Measurements from ENCODE around the gene TMEM144.
"Not testable (repeated sequence)": the region's sequence is repeated elsewhere in the genome, so short reads cannot be mapped to it uniquely, and the experiment has no call there.

Gene TMEM144

DNA sequence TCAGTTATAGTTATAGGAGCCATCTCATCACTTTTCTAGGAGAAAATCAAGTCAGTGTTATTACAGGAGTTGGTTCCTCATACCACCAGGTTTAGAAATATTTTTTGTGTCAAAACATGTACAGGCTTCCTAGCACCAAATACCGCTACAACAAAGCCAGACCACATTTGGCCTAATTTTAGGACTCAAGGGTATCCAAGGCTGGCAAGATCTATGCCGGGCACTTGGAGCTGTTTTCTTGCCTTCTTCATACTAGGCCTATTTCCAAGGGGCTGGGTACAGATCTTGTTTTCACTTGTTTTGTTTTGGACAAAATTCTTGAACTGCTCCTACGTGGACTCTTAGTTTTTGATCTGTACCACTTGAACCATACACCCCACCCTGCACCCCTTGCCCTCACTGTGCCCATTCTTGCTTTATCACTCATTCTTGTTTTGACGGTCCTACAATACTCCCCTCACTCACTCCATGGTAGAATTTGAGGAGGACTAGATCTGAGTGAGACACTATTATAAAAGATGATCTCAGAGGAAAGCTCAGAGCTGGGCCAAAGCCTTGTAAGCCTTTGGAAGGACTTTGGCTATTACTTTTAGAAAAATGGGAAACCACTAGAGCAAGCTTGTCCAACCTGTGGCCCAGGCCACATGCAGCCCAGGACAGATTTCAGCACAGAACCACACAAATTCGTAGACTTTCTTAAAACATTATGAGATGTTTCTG, 17.7 kb upstream of the TMEM144 start:
- no peak for DNase-seq

DNA sequence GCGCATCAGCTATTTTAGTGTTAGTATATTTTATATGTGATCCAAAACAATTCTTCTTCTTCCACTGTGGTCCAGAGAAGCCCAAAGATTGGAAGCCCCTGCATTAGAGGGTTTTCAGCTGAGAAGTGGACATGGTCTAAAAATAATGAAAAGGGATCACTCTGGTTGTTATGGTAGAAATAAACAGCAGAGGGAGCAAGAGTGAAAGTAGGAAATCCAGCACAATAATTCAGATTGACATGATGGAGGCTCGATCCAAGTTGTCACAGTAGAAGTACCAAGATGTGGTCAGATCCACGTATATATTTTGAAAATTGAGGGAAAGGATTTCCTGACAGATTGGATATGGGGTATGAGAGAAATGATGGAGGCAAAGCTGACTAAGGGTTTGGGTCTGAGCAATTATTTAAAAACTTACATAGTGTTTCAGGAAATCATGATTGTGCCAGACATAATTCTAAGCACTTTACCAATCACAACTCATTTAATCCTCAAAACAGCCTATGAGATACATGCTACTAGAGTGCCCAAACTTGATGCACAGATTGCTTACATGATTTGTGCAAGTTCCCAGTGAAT, 17.0 kb upstream of the TMEM144 start:
- no peak for DNase-seq

DNA sequence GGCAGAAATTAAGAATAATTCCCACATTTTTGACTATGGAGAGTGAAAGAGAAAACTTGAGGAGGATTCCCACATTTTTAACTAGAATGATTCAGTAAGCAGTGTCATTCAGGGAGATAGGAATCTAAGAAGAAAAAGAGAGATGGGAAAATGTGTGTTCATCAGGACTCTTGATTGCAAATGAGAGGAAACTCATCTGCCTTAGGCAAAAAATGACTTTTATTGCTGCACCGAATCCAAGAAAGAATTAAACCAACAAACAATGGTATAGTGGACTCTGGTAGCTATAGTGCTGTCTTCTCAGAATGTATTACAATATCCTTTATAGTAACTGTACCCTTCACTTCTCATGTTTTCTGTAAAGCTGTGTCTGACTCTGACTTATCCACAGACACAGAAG, 15.0 kb upstream of the TMEM144 start:
- DNase-seq: no peak

GRCh38 chr4:158197194-158197776, 13.0 kb upstream of the TMEM144 start:
- DNase-seq: no peak

DNA sequence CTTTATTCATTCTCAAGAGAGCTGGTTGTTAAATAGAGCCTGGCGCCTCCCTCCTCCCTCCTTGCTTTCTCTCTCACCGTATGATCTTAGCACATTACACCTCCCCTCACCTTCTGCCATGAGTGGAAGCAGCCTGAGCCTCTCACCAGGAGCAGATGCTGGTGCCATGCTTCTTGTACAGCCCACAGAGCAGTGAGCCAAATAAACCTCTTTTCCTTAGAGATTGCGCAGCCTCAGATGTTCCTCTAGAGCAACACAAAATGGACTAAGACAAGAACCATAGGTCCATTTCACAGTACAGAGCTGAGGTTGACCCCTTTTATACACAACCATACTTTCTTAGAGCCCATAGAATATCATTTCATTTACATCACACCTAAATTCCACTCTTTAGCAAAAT, 10.1 kb upstream of the TMEM144 start:
- DNase-seq: no peak

- DNase-seq: no peak
These were observed 9.0 kb upstream of the TMEM144 start for GRCh38 chr4:158201322-158201721.

GRCh38 chr4:158201876-158202275, 8.4 kb upstream of the TMEM144 start:
- no peak for DNase-seq

DNA sequence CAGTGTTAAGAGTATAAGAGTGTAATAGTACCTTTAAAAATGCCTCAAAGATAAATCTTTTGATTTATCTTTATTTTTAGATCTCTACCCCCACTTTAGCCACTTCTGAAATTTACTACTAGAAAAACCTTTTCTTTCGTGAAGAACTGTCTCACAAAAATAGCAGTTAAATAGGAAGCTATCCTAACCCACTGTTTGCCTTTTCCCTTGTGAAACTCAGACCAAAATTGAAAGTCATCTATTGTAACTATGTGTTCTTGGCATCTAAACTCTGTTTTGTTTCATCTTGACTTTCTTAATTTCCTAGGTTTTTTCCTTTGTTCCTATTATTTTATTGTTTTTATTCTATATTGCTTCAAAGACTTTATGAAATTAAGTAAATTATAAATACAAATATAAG, 7.8 kb upstream of the TMEM144 start:
- no peak for DNase-seq

DNA sequence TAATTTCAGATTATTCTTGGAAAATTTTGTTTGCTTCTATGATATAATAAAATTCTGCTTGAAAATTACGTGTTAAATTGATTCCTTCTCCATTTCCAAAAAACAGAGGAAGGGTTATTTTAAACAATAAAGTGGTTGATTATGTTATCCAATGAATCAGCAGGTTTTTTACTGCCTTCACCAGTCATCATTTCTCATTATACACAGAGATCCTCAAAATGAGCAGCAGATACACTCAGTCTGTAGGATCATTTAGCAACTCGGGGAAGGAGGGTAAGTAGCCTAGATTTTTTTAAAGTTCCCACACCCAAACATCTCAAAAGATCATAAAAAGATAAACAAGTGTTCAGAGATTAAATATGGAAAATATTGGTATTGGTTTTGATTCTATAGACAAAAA, 6.8 kb upstream of the TMEM144 start:
- no peak for DNase-seq

- no peak for DNase-seq
These were observed 6.4 kb upstream of the TMEM144 start for GRCh38 chr4:158203929-158204328.

- no peak for DNase-seq
These were observed 1.2 kb upstream of the TMEM144 start for GRCh38 chr4:158208963-158209640.

DNA sequence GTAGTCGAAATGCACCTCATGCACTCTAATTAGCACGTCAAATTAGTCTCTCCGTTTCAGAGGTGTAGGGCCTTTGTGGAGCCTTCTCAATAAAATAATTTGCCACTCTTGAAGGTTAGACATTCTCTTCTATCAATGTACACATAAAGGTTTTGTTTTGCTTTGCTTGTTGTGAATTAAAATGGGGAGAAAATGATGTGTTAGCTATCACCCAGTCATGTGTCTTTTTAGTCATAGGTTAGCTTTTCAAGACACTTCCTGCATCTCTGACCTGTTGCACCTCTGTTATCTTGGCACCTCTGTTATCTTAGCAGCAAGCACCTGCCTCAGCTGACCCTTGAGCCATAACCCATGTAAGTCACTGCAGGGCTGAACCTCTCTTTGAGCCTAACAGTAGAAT, 936 bp downstream of the TMEM144 start:
- DNase-seq: no peak

DNA sequence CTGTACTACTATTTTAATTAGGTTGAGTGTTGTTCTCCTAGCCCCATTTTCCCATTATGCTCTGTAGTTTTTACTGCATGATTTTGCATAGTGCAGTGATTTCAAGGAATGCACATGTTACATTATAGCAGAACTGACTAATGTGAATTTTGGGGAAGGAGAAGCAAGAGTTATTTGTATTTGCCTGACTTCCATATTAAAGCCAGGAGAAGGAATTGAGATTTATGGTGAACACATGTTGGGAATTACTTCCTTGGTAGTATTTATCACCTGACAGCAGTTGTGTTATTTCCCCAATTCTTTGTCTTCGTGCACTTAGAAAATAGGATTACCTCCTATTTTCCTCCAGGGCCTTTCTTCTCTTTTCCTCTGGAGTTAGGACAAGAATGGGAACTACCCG, 3.2 kb downstream of the TMEM144 start:
- no peak for DNase-seq

DNA sequence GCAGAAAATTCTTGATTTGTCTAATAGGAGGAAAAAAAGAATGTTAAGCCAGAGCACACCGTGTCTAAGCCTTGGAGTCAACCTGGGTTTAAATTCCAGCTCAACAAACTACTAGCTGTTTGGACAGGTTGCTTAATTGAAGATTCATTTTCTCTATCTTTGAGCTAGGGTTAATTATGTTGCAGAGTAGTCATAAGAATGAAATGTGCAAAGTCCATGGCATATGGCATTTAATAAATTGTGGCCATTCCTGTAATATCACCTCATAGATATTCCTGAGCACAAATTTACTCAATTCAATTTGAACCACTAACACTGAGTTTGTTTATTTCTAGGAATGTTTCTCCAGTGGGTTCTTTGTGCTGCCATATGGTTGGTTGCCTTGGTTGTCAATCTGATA, 4.6 kb downstream of the TMEM144 start:
- DNase-seq: no peak

GRCh38 chr4:158217763-158218162, 7.5 kb downstream of the TMEM144 start:
- no peak for DNase-seq

DNA sequence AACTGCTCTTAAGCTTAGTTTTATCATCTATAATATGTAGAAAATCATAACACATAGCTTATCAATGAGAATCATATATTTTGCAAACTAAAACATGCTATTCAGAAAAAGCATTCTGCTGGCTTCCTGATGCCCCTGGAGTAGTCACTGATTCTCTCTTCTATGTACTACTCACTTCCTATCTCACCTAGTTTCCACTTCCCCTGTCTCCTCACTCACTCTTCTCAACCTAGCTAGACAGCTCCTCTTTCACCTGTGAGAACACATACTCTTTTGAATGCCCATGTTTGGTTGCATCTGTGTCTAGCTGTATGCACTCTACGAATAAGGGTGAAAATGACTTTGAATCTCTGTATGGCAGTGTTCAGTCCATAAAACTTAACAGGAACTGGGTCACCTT, 9.3 kb downstream of the TMEM144 start:
- no peak for DNase-seq

- DNase-seq: not testable (repeated sequence)
These were observed 14.0 kb downstream of the TMEM144 start for GRCh38 chr4:158224318-158224717.

- not testable (repeated sequence) for DNase-seq
These were observed 14.7 kb downstream of the TMEM144 start for GRCh38 chr4:158224999-158225398.

- not testable (repeated sequence) for DNase-seq
These were observed 17.6 kb downstream of the TMEM144 start for GRCh38 chr4:158227880-158228279.

GRCh38 chr4:158228399-158228798, 18.1 kb downstream of the TMEM144 start:
- DNase-seq: not testable (repeated sequence)

GRCh38 chr4:158229768-158230167, 19.5 kb downstream of the TMEM144 start:
- no peak for DNase-seq

- DNase-seq: no peak
These were observed 24.4 kb downstream of the TMEM144 start for GRCh38 chr4:158234671-158235070.

- no peak for DNase-seq
These were observed 26.2 kb downstream of the TMEM144 start for GRCh38 chr4:158236304-158237030.
